KOPT-K1 (cell line): ENCODE data around the gene SMAD6.
A peak's percentile ranks its signal among the peaks of the same experiment; 100 is the strongest.

ENCODE experiments used
- H3K27ac ChIP-seq: fragments of 200-600 bp; sonication (generic); 2 replicates; pipeline ENCODE4 v1.5.1; 2016; ENCODE audit warnings: antibody characterized with exemption, mild to moderate bottlenecking, low read depth, low read length; ENCODE audit not compliant: poor library complexity, severe bottlenecking
- H3K36me3 ChIP-seq: fragments of 200-600 bp; sonication (generic); 2 replicates; pipeline ENCODE4 v1.5.1; 2017; ENCODE audit warnings: antibody characterized with exemption, mild to moderate bottlenecking, low read length, moderate library complexity; ENCODE audit not compliant: insufficient read depth
- H3K9me3 ChIP-seq: fragments of 200-600 bp; sonication (generic); 2 replicates; pipeline ENCODE4 v1.5.1; 2017; ENCODE audit warnings: antibody characterized with exemption, low read length, mild to moderate bottlenecking; ENCODE audit not compliant: insufficient read depth, poor library complexity, severe bottlenecking

The SMAD6 gene

GRCh38 chr15:66746231-66746605 is 44.2 kb downstream of the SMAD6 start:
- Histone ChIP-seq H3K9me3 (no peaks in the 10 kb centered on the region), H3K36me3 (peaks cover 16% of the 10 kb centered on the region; the same call in 1 of the 2 replicates), H3K27ac (peak overlapping the region; percentile 61)

- H3K27ac ChIP-seq: no peak overlapping the region
- no peaks in the 10 kb centered on the region for H3K9me3 ChIP-seq
- peaks cover 8% of the 10 kb centered on the region; the same call in 1 of the 2 replicates for H3K36me3 ChIP-seq
Measured at GRCh38 chr15:66747223-66747622, 45.2 kb downstream of the SMAD6 start.

GRCh38 chr15:66747886-66748707 is 46.1 kb downstream of the SMAD6 start:
- Histone ChIP-seq H3K36me3 (peaks cover 12% of the 10 kb centered on the region), H3K9me3 (no peaks in the 10 kb centered on the region), H3K27ac (no peak overlapping the region)

- peaks cover 18% of the 10 kb centered on the region for H3K36me3 ChIP-seq
- H3K27ac ChIP-seq: no peak overlapping the region
- H3K9me3 ChIP-seq: no peaks in the 10 kb centered on the region
Measured at GRCh38 chr15:66748708-66749035, 46.6 kb downstream of the SMAD6 start.

GRCh38 chr15:66749841-66750575 is 48.0 kb downstream of the SMAD6 start:
- Histone ChIP-seq H3K27ac (peak overlapping the region; percentile 60), H3K36me3 (peaks cover 32% of the 10 kb centered on the region), H3K9me3 (peaks cover 11% of the 10 kb centered on the region)

- H3K9me3 ChIP-seq: peaks cover 17% of the 10 kb centered on the region
- peak overlapping the region; percentile 60 for H3K27ac ChIP-seq
- H3K36me3 ChIP-seq: peaks cover 38% of the 10 kb centered on the region
Measured at GRCh38 chr15:66750609-66751008, 48.6 kb downstream of the SMAD6 start.

- peaks cover 41% of the 10 kb centered on the region for H3K36me3 ChIP-seq
- peaks cover 19% of the 10 kb centered on the region for H3K9me3 ChIP-seq
- peak overlapping the region; percentile 60 for H3K27ac ChIP-seq
Measured at GRCh38 chr15:66751579-66751978, 49.5 kb downstream of the SMAD6 start.

GRCh38 chr15:66752078-66752477 is 50.0 kb downstream of the SMAD6 start:
- Histone ChIP-seq H3K27ac (peak overlapping the region; percentile 60), H3K36me3 (peaks cover 41% of the 10 kb centered on the region)

GRCh38 chr15:66753687-66754377 is 51.8 kb downstream of the SMAD6 start:
- Histone ChIP-seq H3K36me3 (peaks cover 47% of the 10 kb centered on the region), H3K27ac (peak overlapping the region; percentile 31), H3K9me3 (peaks cover 19% of the 10 kb centered on the region)

More at GRCh38 chr15:66752078-66752477, 50.0 kb downstream of the SMAD6 start:
- H3K9me3 ChIP-seq: peaks cover 19% of the 10 kb centered on the region

GRCh38 chr15:66754789-66755188 is 52.8 kb downstream of the SMAD6 start:
- H3K27ac ChIP-seq: no peak overlapping the region
- peaks cover 47% of the 10 kb centered on the region for H3K36me3 ChIP-seq
- H3K9me3 ChIP-seq: peaks cover 19% of the 10 kb centered on the region

GRCh38 chr15:66755298-66756068 is 53.4 kb downstream of the SMAD6 start:
- peaks cover 47% of the 10 kb centered on the region for H3K36me3 ChIP-seq
- no peak overlapping the region for H3K27ac ChIP-seq
- H3K9me3 ChIP-seq: peaks cover 19% of the 10 kb centered on the region

- Histone ChIP-seq H3K9me3 (peaks cover 19% of the 10 kb centered on the region), H3K27ac (no peak overlapping the region), H3K36me3 (peaks cover 47% of the 10 kb centered on the region)
Measured at GRCh38 chr15:66756295-66756694, 54.3 kb downstream of the SMAD6 start.

- no peak overlapping the region for H3K27ac ChIP-seq
- peaks cover 19% of the 10 kb centered on the region for H3K9me3 ChIP-seq
- H3K36me3 ChIP-seq: peaks cover 47% of the 10 kb centered on the region
Measured at GRCh38 chr15:66757030-66757429, 55.0 kb downstream of the SMAD6 start.

GRCh38 chr15:66757521-66757920 is 55.5 kb downstream of the SMAD6 start:
- H3K36me3 ChIP-seq: peaks cover 47% of the 10 kb centered on the region
- H3K27ac ChIP-seq: no peak overlapping the region
- H3K9me3 ChIP-seq: peaks cover 19% of the 10 kb centered on the region
